IPS-NIHi11 (cell line): ENCODE measurements around the gene ALG14.
"Not testable (repeated sequence)": the region's sequence is repeated elsewhere in the genome, so short reads cannot be mapped to it uniquely, and the experiment has no call there.

Source experiments
- DNase-seq: peaks from one replicate; pipeline ENCODE4 v3.0.0; 2012; ENCODE audit warnings: mixed read lengths, low spot score

ALG14 gene

DNA sequence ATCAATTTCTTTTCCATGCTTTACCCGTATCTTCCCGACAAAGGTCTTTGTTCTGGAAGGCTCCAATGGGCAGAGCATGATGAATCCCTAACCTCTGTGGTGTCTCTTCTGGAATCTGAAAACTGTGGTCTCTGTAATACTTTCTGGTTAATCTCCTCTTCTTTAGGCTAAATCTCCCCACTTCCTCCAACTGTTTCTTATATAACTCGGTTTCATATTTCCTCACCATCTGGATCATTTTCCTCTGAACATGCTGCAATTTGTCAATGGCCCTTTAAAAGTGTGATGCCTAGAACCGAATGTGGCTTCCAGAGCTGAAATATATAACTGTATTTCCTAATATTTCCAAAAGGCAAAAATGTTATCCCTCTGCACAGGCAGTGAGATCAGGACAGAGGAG is 66.1 kb downstream of the ALG14 start:
- no peak for DNase-seq

DNA sequence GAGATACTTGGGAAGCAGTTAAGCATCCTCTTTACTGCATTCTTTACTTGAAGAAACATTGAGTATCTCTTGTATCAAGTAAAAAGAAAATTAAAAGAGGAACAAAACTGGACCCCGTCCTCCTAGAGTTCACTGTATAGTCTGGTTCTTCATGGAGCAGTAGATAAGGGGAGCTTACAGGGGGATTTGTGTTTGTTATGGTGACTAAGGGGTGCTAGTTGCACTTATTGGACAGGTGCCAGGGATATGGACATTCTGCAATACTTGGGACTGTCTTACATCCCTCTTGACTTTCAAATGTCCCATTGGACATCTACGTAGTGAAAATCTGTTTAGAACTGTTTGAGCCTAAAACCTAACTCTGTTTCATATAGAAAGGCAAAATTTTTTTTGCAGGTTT is 67.2 kb downstream of the ALG14 start:
- DNase-seq = no peak

DNA sequence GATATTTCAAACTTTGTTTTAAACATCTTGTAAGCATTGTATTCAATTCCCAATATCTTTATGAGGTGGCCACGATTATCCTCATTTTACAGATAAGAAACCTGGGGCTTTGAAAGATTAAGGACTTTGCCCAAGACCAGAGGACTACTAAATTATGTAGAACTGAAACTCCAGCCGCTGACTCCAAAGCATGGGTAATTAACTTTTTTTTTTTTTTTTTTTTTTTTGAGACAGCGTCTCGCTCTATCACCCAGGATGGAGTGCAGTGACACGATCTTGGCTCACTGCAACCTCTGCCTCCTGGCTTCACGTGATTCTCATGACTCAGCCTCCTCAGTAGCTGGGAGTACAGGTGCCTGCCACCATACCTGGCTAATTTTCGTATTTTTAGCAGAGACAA is 68.7 kb downstream of the ALG14 start:
- no peak for DNase-seq

DNA sequence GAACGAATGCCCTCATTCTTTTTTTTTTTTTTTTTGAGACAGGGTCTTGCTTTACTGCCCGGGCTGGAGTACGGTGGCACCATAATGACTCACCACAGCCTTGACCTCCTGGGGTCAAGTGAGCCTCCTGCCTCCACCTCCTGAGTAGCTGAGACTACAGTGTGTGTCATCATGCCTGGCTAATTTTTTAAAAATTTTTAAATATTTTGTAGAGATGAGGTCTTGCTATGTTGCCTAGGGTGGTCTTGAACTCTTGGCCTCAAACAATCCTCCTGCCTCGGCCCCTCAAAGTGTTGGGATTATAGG is 69.4 kb downstream of the ALG14 start:
- no peak for DNase-seq

DNA sequence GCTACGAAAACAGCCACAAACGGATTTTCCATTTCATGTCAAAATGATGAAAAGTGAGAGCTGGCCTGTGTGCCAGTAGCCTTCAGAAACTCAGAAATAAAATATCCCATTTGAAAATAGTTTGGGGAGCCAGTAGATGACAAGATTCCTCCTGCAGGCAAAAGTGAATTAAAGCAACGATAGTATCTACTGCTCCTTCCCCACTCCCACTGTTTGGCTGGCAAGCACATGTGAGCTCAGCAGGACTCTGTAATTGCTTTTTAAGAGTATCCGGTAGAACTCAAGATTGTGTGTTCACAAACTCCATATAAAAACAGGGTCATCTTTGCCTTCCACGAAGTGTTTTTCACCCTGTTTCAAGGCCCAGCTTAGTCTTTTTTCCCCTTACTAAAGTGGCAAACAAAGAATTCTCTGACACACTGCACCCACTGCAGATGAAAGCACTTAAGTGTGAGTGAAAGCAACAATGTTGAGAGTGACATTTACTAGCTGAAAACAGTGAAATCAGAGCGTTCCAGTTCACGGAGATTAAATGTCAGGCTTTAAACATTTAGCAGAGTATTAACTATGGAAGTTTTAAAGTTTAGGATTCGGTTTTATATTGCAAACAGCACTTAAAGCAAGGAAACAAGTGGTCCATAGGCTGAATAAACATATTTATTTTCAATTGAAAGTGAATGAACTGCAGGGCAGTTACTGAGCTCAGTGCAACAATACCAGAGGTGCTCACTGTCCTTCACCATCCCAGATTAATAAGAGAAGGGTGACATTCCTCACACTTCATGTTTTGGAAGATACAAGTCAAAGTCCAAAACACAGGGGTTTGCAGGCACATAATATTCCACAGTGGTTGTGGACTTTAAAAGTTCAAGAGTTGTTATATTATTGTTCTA is 70.0 kb downstream of the ALG14 start:
- DNase-seq = peak; percentile 32

DNA sequence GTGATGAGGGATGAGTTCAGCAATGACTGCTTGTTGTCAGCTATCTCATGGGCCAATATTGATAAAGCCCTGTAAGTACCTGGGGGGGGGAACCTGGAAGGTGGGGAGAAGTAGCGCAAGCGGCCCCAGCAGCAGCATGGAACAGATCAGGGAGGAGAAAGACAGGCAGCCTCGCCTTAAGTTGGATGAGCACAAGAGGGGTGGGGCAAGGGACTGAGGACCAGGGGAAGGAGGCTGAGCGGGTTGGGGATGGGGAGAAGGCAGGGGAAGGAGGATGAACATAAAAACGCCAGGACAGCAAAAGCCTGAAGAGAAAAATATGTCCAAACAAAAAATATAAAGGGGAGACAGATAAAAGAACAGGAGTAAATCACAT is 70.6 kb downstream of the ALG14 start:
- DNase-seq = no peak

DNA sequence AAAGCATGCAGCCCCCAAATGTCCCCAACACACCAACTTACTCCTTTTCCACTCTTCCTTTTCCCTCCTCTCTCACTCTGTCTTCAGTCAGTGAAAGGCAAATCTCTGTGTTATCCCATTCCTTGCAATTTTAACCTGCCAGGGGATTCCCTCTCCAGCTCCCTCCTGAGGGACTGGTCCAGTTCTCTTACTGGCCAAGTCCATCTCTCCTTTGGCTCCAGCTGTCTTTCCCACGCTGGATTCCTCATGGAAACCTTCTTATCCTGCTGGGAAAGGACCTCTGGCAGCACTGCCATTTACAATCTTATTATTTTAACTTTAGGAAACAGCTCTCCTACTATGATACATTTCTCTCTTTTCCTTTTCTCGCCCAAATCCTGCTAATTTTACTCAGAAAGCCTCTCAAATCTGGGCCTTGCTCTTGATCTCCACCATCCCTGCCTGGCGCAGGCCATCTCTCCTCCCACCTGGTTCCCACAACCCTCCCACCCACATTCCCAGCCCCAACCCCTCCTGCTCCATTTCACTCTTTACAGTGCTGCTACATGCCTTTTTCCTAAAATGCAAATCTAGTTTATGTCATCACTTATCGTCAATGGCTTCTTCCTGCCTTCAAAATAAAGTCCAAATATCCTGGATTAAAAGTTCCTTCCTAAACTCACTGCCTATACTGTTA is 73.2 kb downstream of the ALG14 start:
- no peak for DNase-seq

DNA sequence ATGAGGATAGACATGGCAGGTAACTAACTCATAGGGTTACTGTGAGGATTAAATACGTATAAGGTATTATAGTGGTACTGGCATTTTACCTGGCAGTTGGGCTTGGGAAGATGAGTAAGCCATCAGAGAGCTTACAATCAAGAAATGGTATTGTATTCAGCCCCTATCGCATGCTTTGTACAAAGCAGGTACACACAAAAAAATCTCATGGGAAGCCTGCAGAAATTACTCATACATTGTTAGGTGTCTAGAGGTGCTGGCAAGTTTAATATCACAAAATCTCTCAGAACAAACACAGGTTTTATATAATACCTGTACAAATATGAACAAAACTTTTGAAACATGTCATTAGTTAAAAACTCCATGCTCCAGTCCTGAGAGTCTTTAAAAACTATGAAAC is 74.0 kb downstream of the ALG14 start:
- no peak for DNase-seq

DNA sequence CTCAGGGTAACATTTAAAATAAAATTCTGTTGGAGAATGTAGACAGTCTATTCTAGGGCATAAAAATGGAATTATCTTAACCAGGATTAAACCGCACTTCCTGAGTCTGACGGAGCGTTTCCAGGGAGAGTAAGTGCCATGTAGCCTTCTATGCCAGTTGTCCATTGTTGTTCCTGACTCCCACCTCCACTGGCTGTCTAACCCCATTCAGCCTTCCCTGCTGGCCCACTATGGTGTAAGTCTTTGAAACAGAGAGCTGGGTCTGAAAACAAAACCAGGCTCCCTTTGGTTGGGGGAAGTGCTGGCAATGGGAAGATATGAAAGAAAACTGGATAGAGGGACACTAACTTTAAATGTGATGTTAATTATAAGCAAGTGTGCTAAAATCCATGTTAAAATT is 74.6 kb downstream of the ALG14 start:
- DNase-seq = no peak

DNA sequence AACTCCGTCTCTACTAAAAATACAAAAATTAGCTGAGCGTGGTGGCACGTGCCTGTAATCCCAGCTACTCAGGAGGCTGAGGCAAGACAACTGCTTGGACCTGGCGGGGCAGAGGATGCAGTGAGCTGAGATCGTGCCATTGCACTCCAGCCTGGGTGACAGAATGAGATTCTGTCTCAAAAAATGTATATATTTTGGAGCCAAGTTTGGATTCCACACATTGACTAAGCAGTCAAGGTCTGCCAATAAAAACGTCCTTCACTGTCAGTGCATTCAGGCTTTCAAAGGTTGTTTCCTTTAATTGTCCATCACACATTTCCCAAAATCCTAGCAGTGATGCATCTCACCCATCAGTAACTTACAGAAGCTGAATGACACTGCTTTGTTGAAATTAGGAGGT is 77.2 kb downstream of the ALG14 start:
- not testable (repeated sequence) for DNase-seq

DNA sequence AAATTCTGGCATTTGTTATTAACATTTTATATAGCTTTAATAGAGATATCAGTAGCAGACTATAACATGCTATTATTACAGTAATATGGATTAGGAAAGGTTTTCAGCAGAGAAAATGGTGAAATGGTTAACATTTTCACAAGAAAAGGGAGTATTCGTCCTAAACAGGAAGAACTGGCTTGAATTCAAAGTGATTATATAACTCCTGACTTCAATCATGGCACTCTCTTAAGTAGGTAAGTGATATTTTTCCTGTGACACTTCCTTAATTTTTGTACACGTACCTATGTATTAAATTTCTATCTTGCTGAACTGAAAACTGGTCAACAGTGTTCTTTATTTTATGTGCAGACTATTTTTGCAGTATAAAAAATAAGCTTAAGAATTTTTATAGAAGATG is 77.9 kb downstream of the ALG14 start:
- DNase-seq = no peak

DNA sequence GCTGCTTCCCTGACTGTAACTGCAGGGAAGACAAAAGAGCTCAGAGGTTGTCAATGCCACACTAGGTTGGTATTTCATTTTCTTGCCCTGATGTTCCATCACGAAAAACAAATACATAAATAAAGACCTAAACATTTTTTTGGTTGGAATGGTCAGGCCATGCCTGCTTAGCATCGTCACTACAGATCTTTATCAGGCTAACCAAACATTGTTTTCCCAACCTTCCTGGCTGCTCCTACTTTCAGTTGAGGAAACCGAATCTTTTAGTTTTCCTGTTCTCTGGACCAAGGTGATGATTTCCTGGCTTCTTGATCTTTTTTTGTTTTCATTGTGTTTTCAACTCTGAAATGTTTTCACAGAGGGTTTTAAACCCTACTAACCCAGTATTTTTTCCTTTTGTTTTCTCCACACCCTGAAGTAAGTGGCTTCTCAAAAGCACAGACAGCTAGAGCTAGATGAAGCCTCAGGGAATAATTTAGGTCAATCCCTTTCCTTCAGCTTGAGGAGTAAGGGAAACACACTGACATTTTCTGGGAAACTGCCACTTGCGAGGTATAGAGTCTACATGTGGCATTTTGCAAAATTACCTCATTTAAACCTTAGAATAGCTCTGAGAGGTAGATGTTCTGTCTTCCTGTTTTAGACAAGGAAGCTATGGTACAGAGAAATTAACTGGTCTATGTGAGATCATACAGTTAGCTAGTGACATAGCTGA is 78.7 kb downstream of the ALG14 start:
- DNase-seq = no peak

DNA sequence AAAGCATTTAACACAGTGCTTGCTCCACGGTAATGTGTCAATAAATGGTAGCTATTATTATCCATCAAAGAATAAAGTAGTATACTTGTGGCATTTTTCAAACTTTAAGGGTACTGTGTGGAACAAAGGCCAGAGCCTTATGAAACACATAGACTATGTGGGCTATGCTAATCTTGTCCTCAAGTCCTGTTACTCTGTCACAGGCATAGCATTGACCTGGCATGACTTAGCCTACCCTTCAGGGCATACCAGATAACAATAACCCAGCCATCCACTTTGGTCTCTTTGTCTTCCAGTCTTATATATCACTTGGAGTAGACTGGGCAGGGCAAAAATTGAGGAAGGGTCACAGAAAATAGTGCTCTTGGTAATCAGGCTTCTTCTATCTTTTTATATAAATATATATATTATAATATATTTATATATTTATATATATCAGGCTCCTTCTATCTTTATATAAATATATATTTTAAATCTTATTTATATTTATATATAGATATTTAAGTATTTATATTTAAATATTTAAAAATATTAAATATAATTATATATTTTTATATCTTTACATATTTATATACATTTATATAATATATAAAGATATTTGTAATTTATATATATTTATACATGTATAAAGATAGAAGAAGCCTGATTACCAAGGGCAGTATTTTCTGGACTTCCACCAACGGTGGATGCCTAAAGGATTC is 79.7 kb downstream of the ALG14 start:
- DNase-seq = no peak

DNA sequence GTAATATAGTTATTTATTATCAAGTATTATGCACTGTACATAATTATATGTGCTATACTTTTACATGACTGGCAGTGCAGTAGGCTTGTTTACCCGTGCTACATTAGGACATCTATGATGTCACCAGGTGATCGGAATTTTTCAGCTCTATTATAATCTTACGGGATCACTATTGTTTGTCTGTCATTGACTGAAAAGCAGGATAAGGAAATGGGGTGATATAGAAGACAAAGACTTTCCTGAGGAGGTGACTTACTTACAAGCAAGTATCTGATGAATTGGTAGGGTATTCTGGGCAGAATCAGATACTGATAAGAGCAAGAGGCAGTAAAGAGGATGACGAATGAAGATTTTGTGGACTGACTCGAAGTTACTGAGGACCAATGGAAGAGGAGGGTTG is 80.6 kb downstream of the ALG14 start:
- DNase-seq = no peak

DNA sequence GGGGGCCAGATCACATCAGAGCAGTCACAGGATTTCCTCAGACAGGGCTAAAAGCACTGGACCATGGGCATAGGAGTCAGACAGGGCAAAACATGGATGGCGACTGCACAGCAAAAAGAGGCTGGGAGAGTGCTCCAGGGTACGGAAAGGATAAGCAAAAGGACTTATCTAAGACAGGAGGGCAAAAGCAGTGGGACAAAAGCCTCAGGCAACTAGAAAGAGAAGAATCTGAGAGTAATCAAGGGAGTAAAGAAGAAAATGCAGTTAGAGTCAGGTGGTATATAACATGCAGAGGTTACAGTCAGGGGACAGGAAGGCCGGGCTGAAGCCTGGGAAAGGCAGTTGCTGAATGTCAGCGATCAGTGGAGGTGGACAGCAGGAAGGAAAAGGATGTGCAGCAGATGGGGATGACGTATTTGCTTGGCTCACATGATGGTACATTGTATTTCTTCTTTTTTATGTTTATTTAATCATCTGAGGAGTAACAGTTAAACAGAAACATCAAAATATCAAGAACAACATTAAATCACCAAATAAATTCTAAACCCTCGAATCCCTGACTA is 82.8 kb downstream of the ALG14 start:
- DNase-seq = no peak

DNA sequence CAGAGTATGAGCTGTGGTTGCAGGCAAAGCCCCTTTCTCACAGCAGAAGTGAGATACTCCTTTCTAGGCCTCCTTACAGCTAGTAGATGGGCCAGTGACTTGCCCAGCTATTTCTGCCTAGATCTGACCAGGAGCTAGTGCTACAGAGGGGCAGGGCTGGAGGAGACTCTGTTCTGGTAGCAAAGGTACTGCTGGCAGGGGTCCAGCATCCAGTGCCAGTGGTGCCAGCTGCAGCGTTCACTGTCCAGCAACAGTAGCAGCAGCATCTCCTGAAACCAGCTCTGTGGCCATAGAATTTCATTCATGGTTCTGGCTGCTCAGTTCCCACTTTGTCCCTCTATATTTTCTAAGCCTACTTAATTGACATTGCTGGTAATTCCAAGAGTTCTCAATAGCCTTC is 83.4 kb downstream of the ALG14 start:
- DNase-seq = no peak

DNA sequence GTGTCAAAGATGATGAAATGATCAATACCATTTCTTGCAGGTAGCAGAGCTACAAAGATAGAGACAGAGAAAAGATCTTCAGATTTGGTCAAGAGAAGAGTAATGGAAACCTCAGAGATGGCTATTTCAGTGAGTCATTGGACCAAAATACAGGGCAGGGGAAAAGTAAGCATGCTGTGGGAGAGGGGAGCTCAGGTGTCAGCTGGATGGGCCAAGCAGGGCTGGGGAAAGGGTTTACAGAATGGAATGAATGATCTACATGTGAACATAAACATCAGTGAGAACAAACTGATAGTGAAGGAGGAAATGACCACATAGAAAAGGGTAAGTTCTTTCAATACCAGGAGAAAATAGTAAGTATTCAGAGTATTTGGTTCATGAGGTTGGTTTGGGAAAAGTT is 84.4 kb downstream of the ALG14 start:
- DNase-seq = no peak

DNA sequence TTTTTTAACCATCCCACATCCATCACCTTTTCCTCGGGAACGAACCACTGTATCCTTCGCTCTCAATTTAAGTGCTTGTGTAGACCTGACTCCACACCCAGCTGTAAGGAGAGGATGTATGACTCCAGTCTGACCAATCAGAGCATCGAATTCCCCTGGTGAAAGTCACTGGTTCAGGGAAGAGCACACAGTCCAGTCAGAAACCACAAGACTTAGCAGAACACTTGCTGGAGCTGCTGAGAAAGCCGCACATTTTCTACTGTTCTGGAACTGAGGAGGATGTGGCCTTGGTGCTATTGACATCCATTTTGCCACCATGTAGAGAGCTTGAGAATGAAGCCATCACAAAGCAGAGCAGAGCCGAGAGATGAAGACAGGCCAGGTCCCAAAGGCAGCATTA is 86.0 kb downstream of the ALG14 start:
- no peak for DNase-seq

DNA sequence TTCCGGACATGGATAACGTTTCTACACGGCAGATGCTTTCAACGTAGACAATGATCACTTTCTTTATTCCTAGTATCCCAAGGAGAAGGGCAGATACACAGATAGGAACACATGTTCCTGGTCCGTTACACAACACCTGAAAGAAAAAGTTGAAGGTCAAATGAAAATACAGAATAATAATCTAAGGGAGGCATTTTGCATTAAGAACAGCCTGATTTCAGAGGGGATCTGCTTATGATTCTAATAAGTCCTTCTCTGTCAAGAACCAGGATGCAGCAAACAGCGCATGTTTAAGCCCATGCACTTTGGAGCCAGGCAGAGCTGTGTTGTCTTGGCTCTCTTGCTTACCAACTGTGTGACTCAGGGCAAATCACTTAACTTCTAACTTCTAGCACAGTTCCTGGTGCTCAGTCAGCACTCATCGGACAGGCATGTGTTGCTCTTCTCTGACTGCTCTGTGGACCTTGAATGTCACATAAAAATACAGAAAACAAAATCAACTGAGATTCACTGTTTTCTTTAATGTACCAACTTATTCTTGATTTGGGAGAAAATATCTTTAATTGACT is 89.5 kb downstream of the ALG14 start:
- no peak for DNase-seq

DNA sequence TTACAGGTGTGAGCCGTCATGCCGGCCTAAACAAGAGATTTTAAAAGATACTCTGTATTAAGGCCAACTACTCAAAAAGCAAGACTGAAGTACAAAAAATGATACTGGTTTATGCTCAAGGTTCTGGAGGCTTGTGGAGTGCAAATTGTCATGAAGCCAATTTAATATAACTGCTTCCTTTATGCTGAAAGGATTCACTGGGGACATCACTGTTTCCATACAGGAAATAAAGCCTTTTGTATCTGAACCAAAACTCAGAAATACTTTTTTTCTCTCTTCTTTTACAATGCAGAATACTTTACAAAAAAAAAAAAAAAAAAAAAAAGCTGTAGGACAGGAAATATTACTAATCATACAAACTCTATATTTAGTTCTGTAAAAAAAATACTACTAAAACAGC is 90.4 kb downstream of the ALG14 start:
- DNase-seq = no peak

DNA sequence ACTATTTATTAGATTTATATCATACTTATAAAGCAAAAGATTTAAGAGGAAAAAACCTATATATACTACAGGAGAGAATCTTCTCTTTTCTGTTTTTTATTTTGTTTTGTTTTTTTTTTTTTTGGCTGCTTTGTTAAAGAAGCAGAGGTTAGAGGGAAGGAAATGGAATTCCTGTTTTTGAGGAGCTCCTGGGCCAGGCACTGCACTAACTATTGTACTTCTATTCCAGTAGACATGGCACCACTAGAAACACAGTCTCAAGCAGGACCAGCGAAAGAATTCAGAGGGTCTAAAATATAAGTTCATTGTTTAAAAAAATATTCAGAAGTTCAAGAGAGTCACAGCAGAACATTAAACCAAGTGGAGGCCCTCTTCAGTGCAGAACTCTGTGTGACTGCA is 91.2 kb downstream of the ALG14 start:
- DNase-seq = no peak
